GM18507 (cell line): Measurements from ENCODE around the gene HAAO.
"Not testable (repeated sequence)": the region's sequence is repeated elsewhere in the genome, so short reads cannot be mapped to it uniquely, and the experiment has no call there.

Experiments used
- DNase-seq: peaks from one replicate; pipeline ENCODE4 v3.0.0; 2011; ENCODE audit warnings: low read depth; ENCODE audit not compliant: insufficient read length; ENCODE audit errors: extremely low spot score
- FAIRE-seq: peaks from 2 replicates; lab custom pipeline; 2011; peaks lifted over from hg19 to GRCh38; lab: Jason Lieb, UNC

The HAAO gene

DNA sequence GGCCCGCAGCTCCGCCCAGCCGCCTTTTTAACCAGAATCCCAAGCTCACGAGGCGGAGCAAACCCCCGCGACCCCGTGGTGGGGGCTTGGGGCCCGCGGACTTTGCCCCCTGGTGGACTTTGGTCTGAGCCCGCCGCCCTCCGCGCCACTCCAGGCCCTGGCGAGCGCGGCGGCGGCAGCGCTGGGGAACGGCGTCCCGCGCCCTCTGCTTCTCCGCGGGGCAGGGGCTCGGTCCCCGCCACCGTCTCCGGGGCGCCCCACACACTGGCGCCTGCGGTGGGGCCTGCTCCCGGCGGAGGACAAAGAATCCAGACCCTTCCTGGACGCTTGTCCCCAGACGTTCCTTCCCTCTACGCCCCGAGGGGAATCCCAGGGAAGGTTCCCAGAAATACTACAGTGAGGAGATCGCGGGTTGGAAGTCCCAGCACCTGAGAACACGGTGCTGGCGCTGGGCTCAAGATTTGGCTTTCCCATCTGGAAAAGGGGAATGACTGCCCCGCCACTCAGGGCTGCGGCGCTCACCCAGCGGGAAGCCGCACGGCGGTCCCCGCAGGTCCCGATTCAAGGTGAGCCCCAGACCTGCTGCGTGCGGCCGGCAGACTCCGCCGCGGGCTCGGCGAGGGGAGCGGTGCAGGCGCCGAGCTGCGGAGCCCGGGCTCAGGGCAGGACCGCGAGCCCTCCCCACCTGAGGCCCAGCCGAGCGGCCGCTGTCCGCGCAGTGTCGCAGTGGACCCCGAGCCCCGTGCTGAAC, at the start of gene HAAO:
Gene HAAO (minus strand): TSS at position 1 of the 751 bp plus-strand sequence. CDS start 47 bp downstream, outside the sequence.
- FAIRE-seq, result no peak
- DNase-seq, result no peak

DNA sequence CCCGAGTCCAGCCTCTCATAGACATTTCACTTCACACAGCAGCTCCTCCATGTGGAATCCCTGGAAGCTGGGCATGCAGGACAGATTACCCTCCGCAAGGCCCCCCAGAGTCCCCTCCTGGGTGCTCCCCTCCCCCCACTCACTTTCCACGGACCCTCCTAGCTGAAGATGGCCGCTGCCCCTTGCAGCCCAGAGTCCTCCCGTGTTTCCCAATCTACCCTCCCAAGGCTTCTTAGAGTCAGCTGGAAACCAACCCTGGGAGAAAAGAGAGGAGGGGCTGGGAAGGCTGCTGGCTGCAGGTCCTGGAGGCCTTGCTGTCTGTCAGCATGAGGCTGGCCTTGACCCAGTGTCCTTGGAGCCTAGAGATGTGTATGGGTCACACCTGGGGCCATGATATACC, 49.0 kb upstream of the HAAO start:
- FAIRE-seq, result no peak

DNA sequence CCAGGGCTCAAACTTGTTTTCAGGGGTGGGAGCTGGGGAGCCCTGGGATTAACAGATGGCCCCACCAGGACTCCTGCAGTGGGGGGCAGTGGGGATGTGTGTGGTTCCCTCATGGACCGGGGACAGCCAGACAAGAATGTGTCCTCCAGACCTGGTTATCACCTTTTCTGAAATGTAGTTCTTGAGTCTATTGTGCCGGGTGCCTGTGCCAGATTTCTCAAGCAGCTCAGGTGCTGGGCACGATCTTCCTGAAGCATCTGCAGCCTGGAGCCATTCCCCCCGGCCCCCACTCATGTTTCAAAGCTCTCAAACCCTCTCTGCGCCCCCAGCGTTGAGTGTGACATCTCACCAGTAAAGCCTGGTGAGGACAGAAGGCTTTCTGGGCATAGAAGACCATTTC, 48.4 kb upstream of the HAAO start:
- DNase-seq, result no peak
- FAIRE-seq, result no peak

More for the DNA sequence above, 49.0 kb upstream of the HAAO start:
- DNase-seq, result no peak

DNA sequence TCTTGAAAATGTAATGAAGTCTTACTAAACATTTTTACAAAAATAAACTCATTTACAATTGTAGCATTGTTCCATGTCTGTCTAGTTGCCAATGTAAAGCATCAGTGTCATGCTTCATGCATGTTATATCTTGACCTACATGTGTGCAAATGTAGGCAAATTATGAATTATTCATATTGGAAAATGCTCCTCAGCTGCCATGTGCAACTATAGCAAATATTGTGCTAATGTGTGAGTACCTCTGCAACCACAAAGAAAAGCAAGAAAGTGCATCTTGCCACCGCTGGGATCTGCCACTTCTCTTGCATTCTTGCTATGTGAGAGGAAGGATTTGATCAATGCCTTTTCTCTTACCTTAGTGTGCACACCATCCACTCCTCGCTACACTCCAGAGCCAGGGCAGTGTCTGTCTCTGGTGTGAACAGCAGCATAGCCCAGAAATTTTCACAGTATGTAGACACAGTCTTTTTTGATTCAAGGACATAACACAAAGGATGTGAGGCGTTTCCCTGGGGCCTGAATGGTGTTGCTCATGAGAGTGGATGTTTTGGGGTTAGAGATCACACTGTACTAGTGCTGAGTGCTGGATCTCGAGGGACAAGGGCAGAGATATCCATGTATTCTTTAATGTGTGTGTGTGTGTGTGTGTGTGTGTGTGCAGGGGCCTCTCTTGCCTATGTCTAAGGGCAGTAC, 47.6 kb upstream of the HAAO start:
- DNase-seq, result no peak
- no peak for FAIRE-seq

DNA sequence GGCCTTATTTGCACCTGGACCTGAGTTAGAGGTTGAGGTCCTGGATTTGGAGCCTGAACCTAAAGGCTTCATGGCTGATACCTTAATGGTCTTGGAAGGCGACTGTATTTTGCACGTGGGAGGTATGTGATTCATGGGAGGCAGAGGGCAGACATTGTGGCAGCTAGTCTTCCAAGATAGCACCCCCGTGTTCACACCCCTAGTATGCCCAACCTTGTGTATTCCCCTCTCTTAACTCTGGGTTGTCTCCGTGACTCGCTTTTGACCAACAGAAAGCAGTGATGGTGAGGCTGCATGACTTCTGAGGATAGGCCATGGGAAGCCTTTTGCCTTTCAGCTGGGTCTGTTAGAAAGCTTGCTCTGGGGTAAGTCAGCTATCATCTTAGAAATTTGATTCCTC, 45.8 kb upstream of the HAAO start:
- no peak for FAIRE-seq
- no peak for DNase-seq

DNA sequence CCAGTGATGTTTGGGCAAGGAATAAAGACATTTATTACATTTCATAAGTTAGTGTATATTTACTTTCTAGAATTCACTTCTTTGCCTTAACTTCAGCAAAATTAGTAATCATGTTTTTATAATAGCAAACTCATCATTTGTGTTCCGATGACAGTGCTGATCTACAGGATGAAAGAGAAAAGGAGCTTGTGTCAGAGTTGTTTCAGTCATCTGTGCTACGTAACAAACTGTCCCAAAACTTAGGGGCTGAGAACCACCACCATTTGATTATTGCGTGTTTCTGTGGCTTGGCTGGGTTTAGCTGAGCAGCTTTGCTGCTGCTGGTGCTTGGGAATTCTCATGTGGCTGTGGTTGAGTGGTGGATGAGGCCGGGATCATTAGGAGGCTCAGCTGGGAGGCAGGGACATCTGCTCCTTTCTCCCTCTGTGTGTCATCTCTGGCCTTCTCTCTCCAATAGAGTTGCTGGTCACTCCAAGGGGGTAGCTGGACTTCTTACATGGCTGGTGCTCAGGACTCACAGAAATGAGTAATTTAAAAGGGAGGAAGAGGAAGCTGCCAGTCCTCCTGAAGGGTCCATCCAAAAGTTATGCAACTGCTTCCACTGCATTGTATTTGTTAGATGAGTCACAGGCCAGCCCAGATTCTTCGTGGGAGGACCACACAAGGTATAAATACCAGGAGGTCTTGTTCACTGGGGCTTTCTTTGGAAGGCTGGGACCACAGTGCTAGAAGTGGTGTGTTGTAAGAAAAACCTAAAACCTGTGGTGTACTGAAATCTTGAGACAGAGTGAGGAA, 43.4 kb upstream of the HAAO start:
- FAIRE-seq (no peak), DNase-seq (no peak)

DNA sequence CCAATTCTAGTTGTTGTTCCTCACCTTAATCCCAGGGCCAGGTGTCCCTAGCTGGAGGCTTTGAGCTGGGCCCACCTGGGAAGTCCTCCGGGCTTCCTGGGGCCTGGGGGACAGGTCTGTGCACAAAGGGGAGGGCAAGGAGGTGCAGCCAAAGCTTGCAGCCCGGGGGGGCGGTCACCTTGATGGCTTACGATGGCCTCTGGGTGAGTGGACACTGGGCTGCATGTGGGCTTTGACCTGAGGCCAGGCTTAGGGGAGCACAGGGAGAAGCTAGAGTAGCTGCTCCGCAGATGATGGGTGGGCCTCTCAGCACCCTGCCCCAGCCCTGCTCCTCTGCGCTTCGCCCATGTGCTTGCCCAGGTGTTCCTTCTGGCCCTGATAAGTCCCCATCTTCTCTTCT, 41.8 kb upstream of the HAAO start:
- DNase-seq (no peak), FAIRE-seq (no peak)

DNA sequence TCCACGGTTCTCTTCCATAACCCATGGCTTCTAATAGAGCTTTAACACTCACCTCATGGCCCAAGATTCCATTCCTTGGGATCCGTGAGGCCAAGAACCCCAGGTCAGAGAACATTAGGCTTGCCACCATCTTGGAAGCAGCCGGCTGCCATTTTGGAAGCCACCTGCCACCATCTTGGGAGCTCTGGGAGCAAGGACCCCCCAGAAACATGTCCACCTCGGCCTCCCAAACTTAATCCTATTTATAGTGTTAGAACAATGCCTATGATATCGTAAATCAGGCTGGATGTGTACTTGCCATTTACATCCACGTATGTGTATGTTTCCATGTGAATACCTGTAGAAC, 39.9 kb upstream of the HAAO start:
- FAIRE-seq (no peak), DNase-seq (no peak)

DNA sequence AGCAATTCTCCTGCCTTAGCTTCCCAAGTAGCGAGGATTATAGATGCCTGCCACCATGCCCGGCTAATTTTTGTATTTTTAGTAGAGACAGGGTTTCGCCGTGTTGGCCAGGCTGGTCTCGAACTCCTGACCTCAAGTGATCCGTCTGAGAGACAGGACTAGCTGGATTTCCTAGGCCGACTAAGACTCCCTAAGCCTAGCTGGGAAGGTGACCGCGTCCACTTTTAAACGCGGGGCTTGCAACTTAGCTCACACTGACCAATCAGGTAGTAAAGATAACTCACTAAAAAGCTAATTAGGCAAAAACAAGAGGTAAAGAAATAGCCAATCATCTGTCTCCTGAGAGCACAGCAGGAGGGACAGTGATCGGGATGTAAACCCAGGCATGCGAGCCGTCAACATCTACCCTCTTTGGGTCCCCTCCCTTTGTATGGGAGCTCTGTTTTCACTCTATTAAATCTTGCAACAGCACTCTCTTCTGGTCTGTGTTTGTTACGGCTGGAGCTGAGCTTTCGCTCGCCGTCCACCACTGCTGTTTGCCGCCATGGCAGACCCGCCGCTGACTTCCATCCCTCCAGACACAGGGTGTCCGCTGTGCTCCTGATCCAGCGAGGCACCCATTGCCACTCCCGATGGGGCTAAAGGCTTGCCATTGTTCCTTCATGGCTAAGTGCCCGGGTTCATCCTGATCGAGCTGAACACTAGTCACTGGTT, 39.3 kb upstream of the HAAO start:
- DNase-seq, FAIRE-seq: not testable (repeated sequence)

DNA sequence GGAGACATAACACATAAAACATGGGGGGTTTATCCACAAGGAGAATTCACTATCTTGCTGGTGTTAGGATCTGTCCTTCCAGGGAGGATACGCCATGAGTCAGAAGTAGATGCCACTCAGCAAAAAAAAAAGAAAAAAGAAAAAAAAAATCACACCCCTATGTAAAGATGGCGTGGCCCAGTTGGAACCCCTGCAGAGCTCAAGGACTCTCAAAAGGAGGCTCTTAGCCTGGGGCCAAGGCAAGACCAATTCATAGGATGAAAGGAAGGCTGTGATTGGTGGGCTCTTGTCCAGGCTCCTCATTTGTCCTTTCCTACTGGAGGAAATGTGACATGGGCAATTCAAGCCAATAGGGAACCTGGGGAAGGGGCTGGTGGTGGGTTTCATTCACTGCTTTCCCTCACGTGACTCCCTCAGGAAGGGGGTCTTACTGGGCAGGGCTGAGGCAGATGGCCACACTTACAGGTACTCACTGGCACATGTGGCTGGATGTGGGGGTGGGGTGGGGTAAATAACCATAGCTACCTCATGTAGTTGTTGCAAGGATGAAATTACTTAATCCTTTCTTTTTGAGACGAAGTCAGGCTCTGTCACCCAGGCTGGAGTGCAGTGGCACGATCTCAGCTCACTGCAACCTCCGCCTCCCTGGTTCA, 38.7 kb upstream of the HAAO start:
- no peak for FAIRE-seq
- no peak for DNase-seq

DNA sequence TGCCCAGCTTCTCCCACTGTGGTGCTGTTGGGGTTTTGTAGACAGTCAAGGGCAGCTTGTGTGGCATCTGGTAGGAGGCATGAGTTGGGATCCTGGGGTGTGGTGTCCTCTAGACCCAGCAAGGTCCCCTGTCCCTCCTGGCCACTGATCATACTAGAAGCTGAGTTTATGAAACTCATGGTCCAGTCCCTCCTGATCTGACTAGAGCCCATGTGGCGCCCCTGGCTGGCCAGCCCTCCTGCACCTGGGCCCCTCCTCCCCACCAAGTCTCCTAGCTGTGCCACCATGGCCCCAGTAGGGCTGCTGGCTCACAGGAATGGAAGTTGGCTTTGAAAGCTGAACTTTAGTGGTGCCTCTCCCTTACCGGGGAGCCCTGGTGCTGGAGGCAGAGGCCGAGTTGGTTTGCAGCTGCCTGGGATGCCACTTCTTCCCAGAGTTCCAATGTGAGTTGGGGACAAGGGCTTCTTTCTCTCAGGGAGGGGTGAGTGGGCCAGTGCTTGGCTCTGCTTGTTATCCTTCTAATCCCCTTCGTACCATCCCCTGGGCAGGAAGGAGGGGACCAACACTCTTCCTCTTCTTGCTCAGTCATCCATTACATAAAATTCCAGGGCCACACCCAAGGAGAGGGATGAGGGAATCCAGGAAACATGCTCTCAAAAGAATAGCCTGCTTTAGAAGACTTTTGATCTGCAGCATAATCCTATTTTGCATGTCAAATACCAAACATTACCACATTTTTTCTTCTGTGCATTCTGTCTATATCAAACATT, 37.5 kb upstream of the HAAO start:
- FAIRE-seq (no peak), DNase-seq (no peak)

DNA sequence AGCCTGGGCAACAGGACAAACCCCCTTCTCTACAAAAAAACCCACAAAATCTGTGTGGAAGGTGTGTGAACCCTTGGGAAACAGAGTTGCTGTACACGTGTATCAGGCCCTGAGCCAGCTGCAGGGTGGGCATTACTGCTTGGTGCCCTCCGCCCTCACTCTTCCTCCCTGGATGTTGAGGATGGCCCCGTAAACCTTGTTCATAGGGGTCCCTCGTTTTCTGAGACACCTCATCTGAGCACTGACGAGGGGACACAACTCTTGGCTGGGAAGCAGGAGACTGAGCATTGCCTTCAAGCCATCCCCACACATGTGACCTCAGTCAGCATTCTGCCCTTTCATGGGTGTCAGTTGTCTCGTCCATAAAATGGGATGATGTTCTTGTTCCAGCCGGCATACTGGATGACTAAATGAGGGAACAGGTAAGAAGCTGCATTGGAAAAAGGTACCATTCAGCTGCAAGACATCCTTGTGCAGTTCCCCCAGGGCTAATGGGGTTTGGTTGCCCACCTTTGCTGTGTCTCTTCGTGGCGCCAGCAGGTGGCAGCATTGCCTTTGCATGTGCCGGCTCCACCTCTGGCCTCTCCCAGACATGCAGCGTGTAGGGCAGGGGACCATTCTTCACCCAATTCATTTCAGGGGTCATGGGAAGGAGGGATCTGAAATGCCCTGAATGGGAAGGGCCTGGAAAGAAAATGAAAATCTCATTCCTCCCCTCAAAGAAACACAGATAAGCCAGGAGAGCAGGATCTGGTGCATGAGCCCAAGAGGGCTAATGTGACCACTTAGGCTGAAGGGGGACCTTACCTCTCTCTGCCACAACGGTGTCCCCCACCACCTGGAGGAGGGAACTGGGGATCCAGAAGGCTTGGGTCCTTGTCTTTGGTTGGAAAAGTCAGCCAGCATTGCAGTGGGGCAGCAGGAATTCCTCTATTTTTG, 36.4 kb upstream of the HAAO start:
- DNase-seq (peak; percentile 69), FAIRE-seq (peak; percentile 53)

DNA sequence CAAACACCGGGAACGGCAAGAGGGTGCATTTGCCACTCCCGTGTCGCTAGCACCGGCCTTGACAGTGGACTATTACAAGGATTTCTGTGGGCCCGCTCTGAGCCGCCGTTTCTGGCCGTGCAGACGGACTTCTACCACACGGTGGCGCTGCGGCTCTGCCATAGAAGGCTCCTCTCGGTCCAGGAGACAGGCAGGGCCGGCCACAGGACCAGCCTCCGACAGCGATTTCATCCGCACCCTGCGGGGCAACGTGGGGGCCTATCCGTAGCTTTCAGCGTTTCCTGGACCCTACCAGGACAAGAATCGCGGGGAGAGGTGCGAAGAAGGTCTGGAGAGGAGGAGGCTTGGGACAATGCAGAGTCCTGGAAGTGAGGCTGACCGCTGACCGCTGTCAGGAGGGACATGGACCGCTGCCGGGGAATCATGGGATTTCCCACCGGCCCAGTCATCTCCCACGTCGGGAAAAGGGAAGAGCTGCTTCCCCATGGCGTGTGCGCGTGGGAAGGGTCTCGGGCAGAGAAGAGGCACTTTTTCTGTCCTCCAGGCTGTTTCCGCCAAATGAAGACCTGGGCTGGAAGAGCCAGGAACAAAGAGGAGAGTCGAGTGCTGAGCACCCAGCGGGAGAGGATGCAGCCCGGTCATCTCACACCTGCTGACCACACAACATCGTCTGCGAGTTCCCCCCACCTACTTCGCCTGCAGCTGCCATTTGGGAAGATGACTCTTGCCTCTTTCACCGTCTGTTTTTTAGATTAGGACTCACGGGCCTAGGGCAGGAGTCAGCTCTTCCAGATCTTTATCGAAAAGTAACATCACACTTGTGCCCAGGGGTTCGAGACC, 35.5 kb upstream of the HAAO start:
- FAIRE-seq (peak; percentile 59), DNase-seq (peak; percentile 54)

DNA sequence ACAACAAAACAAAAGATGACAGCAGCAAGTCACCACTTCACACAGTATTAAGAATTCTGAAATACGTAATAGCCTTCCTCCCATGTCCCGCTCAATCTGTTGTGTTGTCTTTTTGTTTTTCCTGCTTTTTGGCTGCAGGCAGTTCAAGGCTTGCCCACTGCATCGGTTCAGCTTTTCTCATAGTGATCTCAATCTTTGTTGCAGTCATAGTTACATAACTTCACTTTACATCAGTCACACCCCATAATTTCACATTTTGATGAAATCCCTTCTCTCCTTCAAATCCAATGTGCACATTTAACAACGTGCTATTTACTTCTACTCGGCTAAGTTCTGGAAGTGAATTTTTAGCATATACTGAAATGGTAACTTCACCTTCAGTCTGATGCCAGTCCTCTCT, 33.8 kb upstream of the HAAO start:
- FAIRE-seq (no peak), DNase-seq (no peak)

DNA sequence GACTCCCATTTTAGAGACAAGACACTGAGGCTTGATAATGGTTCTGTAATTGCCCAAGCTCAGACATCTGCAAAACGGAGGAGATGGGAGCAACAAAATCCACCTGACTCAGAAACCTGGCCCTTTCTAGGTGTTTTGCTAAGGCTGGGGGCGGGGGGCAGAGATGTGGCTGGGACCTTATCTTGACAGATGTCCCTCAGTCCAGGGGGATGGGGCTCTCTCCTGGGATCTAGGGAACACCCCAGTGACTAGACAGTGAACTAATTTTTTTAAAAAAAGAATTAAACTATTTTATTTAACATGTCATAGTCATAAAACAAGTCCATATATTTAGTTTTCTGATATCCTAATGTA, 32.0 kb upstream of the HAAO start:
- FAIRE-seq (no peak), DNase-seq (no peak)

DNA sequence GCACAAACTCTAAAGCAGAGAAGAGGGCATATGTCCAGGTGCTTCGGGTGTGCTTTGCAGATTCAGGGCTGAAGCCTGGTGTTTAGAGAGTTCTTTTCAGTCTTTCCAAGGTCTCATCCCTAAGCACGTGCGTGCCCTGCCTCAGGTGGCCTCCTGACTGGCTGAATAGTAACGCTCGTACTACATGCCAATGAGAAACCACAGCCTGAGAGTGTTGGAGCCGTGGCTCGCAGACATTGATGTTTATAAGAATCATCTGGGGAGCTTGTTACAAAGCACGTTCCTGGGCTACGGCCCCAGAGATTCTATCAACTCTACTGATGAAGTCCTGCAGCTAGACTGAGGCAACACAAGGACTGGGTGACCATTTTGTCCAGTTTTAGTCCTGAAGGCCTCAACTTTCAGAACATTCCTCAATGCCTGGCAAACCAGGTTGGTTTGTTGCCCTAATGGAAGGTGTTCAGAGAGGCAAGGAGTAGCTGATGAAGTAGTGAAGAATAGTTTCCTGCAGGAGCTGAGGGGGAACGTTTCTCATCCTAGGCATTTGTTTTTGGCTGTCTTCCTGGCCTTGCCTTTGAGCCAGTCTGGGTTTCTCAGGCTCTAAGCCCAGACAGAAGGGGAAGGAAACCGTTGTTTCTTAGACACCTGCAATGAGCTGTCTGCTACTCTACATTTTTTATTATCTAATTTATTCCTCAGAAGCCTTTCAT, 31.5 kb upstream of the HAAO start:
- no peak for DNase-seq

More for the DNA sequence above, 31.5 kb upstream of the HAAO start:
- no peak for FAIRE-seq
